Gastrocnemius medialis (tissue), 4 donors: ENCODE data around the gene G6PC3.
A peak's percentile ranks its signal among the peaks of the same experiment; 100 is the strongest.

Source experiments
- CTCF ChIP-seq, 5 experiments: fragments of 450-650 bp in 3 of 5; fragments of 200-600 bp in 2 of 5; sonication (generic) in 2 of 5; IDR thresholded peaks in 4 of 5; conservative IDR thresholded peaks in 1 of 5; 1 replicate in 4 of 5; 2 replicates in 1 of 5; pipeline ENCODE4 v1.5.1; 2016 to 2019; ENCODE audit warnings: antibody characterized with exemption in 5 of 5, mild to moderate bottlenecking in 3 of 5, moderate library complexity in 3 of 5
- POLR2A ChIP-seq, 2 donors: fragments of 450-650 bp; IDR thresholded peaks; one replicate each; pipeline ENCODE4 v1.6.1; 2017; ENCODE audit warnings: antibody characterized with exemption in 2 of 2, mild to moderate bottlenecking in 2 of 2, moderate library complexity in 2 of 2

GRCh38 chr17:44112284-44113280 lies 42.0 kb downstream of the G6PC3 start:
- TF ChIP-seq CTCF (IDR thresholded peaks at IDR 0.05 in 4 of 5, conservative IDR thresholded peaks at IDR 0.05 in 1 of 5): no peak
- peak; percentile 59 to 66 for TF ChIP-seq POLR2A (IDR thresholded peaks at IDR 0.05)
